ENCODE results near the gene ATP11B. TPM values are rescaled to one million over a fixed set of nuclear protein-coding genes. Genes with fewer than 3 reads are reported as not detected.
A peak's percentile ranks its signal among the peaks of the same experiment; 100 is the strongest.

The ATP11B gene
- total and polyA plus RNA-seq, 5 donors = 9.5 to 43.6 (median 36.1) TPM

DNA sequence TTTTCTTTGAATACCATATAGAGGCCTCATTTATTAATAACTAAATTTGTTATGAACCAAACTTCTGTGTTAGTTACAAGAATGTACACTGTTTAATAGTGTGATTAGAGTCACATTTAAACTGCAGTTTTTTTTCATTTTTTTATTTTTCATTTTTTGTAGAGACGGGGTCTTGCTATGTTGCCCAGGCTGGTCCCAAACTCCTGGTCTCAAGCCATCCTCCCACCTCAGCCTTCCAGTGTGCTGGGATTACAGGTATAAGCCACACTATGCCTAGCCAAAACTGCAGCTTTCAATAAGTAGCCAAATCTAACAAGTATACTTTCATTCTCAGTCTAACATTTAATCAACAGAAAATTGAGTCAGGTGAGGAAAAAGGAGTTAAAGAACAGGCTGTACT is 10.2 kb upstream of the ATP11B start:
- Histone ChIP-seq H3K27me3 (ENCODE audit: control insufficient read depth, insufficient read depth) (no peaks in the 10 kb centered on the region), H3K9me3 (ENCODE audit: control insufficient read depth, low read length) (no peaks in the 10 kb centered on the region), H3K27ac (ENCODE audit: low read length) (no peak overlapping the region), H3K4me3 (ENCODE audit: low read length) (no peak overlapping the region), H3K4me1 (ENCODE audit: control insufficient read depth, insufficient read depth, low read length) (no peaks in the 10 kb centered on the region)
- intact Hi-C loops (cut with DNase I) = no loop called here
- 90% methylated on average over 1 of the region's 1 CpG for whole genome bisulfite sequencing
- no peak for DNase-seq
- no peak for ATAC-seq

DNA sequence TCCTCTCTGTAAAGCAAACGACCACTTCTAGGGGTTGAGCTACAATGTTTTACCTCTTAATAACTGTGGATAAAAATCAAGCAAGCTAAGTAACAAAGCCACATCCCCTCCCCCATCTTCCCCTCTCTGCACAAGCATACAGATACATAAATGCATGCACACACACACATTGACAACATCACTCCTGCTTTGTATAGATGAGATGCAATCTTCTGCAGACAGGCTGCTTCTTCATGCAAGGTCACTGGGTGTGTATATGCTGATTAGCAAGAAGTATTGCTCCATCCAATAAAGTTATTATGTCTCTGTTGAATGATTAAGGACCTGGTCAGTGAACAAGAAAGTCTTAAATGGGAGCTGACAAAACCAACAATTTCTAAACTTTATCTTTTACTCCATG is 8.8 kb upstream of the ATP11B start:
- no peak for ATAC-seq
- Histone ChIP-seq H3K9me3 (ENCODE audit: control insufficient read depth, low read length) (no peaks in the 10 kb centered on the region), H3K4me3 (ENCODE audit: low read length) (no peak overlapping the region), H3K27ac (ENCODE audit: low read length) (no peak overlapping the region), H3K4me1 (ENCODE audit: control insufficient read depth, insufficient read depth, low read length) (no peaks in the 10 kb centered on the region), H3K27me3 (ENCODE audit: control insufficient read depth, insufficient read depth) (no peaks in the 10 kb centered on the region)
- WGBS = 27% methylated on average over 1 of the region's 1 CpG
- no peak for DNase-seq
- intact Hi-C loops (cut with DNase I) = no loop called here

DNA sequence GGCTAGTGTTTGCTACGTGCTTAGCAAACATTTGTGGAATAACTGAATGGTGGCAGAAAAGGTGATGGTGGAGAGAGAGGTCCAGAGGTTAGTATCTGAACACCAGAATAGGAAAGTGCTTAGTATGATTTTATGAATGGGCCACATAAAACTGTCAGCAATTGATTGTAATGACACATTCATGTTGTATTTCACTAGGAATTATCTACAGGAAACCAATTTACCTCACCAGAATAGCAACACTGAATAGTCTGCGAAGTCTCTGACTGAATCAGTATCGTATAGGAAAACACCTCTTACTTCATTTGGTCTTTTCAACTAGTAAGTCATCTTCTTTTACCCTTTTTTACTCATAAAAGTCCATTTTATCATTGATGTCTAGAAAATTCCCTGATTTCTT is 8.2 kb upstream of the ATP11B start:
- no peaks in the 10 kb centered on the region for H3K27me3 ChIP-seq (ENCODE audit: control insufficient read depth, insufficient read depth)
- no peak for ATAC-seq
- intact Hi-C loops (cut with DNase I) = no loop called here
- no peak for DNase-seq
- H3K4me3 ChIP-seq (ENCODE audit: low read length) = no peak overlapping the region
- H3K9me3 ChIP-seq (ENCODE audit: control insufficient read depth, low read length) = no peaks in the 10 kb centered on the region
- no peak overlapping the region for H3K27ac ChIP-seq (ENCODE audit: low read length)
- no peaks in the 10 kb centered on the region for H3K4me1 ChIP-seq (ENCODE audit: control insufficient read depth, insufficient read depth, low read length)
- 75% methylated on average over 3 of the region's 3 CpGs for WGBS

- Histone ChIP-seq H3K4me3 (ENCODE audit: low read length) (no peak overlapping the region), H3K4me1 (ENCODE audit: control insufficient read depth, insufficient read depth, low read length) (no peaks in the 10 kb centered on the region), H3K27ac (ENCODE audit: low read length) (no peak overlapping the region), H3K27me3 (ENCODE audit: control insufficient read depth, insufficient read depth) (no peaks in the 10 kb centered on the region), H3K9me3 (ENCODE audit: control insufficient read depth, low read length) (no peaks in the 10 kb centered on the region)
- ATAC-seq (no peak), DNase-seq (no peak)
- intact Hi-C loops (cut with DNase I) = no loop called here
These were observed 7.5 kb upstream of the ATP11B start for GRCh38 chr3:182785756-182786155.

DNA sequence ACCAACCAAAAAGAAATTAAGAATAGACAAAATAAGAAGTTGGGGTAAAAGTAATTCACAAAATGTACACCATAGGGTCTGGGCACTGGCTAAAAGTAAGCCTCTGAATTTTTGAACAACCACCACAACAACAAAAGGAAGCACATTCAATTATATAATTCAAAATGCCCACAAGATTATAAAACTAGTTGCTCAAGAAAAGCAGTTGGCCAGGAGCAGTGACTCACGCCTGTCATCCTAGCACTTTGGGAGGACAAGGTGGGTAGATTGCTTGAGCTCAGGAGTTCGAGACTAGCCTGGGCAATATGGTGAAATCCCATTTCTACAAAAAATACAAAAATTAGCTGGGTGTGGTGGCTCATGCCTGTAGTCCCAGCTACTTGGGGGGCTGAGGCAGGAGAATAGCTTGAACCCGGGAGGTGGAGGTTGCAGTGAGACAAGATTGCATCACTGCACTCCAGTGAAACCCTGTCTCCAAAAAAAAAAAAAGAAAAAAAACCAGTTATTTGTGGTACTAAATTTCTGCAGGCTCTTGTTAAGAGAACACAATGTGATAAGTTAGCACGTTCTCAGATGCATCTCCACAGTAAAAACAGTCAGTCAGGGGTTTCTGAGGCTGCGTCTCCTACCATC is 6.6 kb upstream of the ATP11B start:
- H3K27ac ChIP-seq (ENCODE audit: low read length) = no peak overlapping the region
- 72% methylated on average over 5 of the region's 5 CpGs for WGBS
- ATAC-seq = no peak
- H3K27me3 ChIP-seq (ENCODE audit: control insufficient read depth, insufficient read depth) = no peaks in the 10 kb centered on the region
- no peak overlapping the region for H3K4me3 ChIP-seq (ENCODE audit: low read length)
- intact Hi-C loops (cut with DNase I) = no loop called here
- H3K9me3 ChIP-seq (ENCODE audit: control insufficient read depth, low read length) = no peaks in the 10 kb centered on the region
- H3K4me1 ChIP-seq (ENCODE audit: control insufficient read depth, insufficient read depth, low read length) = no peaks in the 10 kb centered on the region
- no peak for DNase-seq

DNA sequence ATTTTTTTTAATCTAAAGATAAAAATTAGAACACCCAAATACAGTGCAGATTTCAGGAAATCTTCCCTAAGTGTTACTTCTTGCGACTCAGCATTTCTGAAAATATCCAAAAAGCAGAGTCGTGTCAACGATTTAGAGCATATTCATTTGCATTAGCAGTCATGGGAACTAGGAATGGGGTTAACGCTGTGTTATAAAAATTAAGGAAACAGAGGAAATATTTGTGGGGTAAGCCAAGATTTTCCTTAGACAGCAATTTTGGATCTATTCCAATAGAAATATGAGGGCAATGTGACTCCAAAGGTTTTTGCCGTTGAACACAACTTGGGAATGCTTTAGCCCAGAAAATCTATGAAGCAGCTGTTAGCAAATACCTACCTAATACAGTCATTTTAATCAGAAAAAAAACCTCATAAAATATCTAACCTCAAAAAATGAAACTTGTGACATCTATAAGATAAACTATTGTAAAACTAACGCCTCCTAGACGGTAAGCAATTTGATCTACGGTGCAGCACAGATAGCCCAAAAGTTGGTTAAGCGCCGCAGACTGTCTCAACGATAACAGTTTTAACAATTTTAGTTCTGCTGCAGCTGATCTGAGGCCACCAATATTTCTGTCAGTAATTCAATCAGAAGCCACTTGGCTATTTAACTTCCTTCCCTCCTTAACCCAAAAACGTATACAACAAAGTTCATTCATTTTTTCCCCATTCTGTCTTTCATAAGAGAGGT is 5.8 kb upstream of the ATP11B start:
- Histone ChIP-seq H3K27me3 (ENCODE audit: control insufficient read depth, insufficient read depth) (no peaks in the 10 kb centered on the region), H3K4me1 (ENCODE audit: control insufficient read depth, insufficient read depth, low read length) (no peaks in the 10 kb centered on the region), H3K9me3 (ENCODE audit: control insufficient read depth, low read length) (no peaks in the 10 kb centered on the region), H3K4me3 (ENCODE audit: low read length) (no peak overlapping the region), H3K27ac (ENCODE audit: low read length) (no peak overlapping the region)
- intact Hi-C loops (cut with DNase I) = no loop called here
- 47% methylated on average over 12 of the region's 12 CpGs for WGBS
- DNase-seq (no peak), ATAC-seq (no peak)

DNA sequence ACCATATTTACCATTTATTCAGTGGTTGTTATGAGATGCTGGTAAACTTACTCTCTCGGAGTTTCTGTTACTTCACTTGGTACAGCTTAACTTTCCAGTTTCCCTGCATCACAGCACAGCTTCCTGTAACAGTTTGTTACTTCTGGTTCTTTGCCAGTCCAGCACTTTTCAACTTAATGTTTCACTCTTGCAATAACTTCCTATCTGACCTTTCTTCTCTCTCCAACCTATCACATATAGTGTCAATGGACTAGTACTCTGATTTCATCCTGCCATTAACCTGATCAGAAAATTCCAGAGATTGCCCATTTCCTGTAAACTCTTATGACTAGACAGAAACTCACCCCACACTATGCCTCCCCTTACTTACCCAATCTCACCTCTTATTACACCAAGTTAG is 3.9 kb upstream of the ATP11B start:
- WGBS = 34% methylated on average over 1 of the region's 1 CpG
- DNase-seq (no peak), ATAC-seq (no peak)
- H3K27me3 ChIP-seq (ENCODE audit: control insufficient read depth, insufficient read depth) = no peaks in the 10 kb centered on the region
- no peaks in the 10 kb centered on the region for H3K4me1 ChIP-seq (ENCODE audit: control insufficient read depth, insufficient read depth, low read length)
- no peak overlapping the region for H3K27ac ChIP-seq (ENCODE audit: low read length)
- H3K9me3 ChIP-seq (ENCODE audit: control insufficient read depth, low read length) = no peaks in the 10 kb centered on the region
- intact Hi-C loops (cut with DNase I) = no loop called here
- H3K4me3 ChIP-seq (ENCODE audit: low read length) = no peak overlapping the region

GRCh38 chr3:182790612-182791011 is 2.7 kb upstream of the ATP11B start:
- intact Hi-C loops (cut with DNase I) = loop anchor here in 1 of 4 donors (10.0 kb wide), 1 partner anchor 76 kb away; no protein-coding TSS in a partner anchor
- no peak for DNase-seq
- WGBS = 74% methylated on average over 1 of the region's 1 CpG

GRCh38 chr3:182793663-182794454 is 555 bp downstream of the ATP11B start:
- Histone ChIP-seq H3K27ac (ENCODE audit: low read length) (peak overlapping the region; percentile 83), H3K27me3 (ENCODE audit: control insufficient read depth, insufficient read depth) (no peaks in the 10 kb centered on the region), H3K9me3 (ENCODE audit: control insufficient read depth, low read length) (no peaks in the 10 kb centered on the region), H3K4me3 (ENCODE audit: low read length) (peak overlapping the region; percentile 91), H3K4me1 (ENCODE audit: control insufficient read depth, insufficient read depth, low read length) (no peaks in the 10 kb centered on the region)
- peak; percentile 33 to 80 (median 72) for DNase-seq
- peak; percentile 71 to 74 for ATAC-seq
- intact Hi-C loops (cut with DNase I) = loop anchor here in 1 of 4 donors (10.0 kb wide), 1 partner anchor 79 kb away; no protein-coding TSS in a partner anchor
- WGBS = under 1% methylated on average over 86 of the region's 86 CpGs

More at GRCh38 chr3:182790612-182791011, 2.7 kb upstream of the ATP11B start:
- no peak for ATAC-seq
- Histone ChIP-seq H3K4me3 (ENCODE audit: low read length) (no peak overlapping the region), H3K9me3 (ENCODE audit: control insufficient read depth, low read length) (no peaks in the 10 kb centered on the region), H3K4me1 (ENCODE audit: control insufficient read depth, insufficient read depth, low read length) (no peaks in the 10 kb centered on the region), H3K27me3 (ENCODE audit: control insufficient read depth, insufficient read depth) (no peaks in the 10 kb centered on the region), H3K27ac (ENCODE audit: low read length) (no peak overlapping the region)

DNA sequence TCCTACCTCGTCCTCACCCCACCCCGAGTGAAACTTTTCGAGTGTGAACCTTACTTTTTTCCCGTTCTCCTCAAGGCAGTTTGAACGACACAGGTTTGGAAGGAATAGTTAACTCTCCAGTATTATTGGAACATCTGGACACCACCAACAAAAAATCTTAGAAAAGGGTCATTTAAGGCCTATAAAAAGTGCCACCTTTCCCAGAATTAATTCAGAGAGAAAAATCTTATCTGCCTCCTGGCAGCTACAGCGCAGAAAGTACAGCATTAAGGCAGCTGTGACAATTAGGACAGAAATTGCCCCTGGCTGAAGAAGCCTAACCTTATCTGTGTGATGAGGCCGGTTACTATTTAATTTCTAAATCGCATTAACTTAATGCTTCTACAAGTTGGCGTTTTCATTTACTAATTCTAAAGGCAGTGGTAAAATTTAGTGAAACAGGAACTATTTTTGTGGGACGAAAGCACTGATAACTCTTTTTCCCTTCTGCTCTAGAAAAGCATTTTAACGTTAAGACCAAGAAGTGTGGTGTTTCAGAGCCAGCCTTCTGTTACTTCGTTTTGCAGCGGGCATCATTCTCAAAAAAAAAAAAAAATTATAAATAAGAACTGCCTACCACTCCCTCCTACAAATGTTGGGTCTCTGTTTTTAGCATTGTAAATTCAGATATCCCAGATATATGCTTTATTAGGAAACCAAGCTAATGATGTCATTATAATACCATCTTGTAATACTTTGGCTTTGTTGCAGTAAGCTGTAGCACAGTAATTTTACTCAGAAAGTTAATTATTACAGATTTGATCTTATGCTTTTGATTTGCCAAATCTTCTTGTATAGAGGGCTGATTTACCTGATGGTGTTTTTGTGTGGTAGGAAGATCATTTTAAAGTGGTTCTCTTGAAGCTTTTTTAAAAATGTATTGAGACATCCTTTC is 1.4 kb downstream of the ATP11B start:
- DNase-seq = no peak
- whole genome bisulfite sequencing = 2% methylated on average over 13 of the region's 13 CpGs
- Histone ChIP-seq H3K27me3 (ENCODE audit: control insufficient read depth, insufficient read depth) (no peaks in the 10 kb centered on the region), H3K27ac (ENCODE audit: low read length) (peak overlapping the region; percentile 83), H3K9me3 (ENCODE audit: control insufficient read depth, low read length) (no peaks in the 10 kb centered on the region), H3K4me1 (ENCODE audit: control insufficient read depth, insufficient read depth, low read length) (no peaks in the 10 kb centered on the region), H3K4me3 (ENCODE audit: low read length) (peak overlapping the region; percentile 91)
- intact Hi-C loops (cut with DNase I) = loop anchor here in 1 of 4 donors (10.0 kb wide), 1 partner anchor 80 kb away; no protein-coding TSS in a partner anchor
- ATAC-seq = no peak
